ENCODE measurements around the gene ZKSCAN5.

DNA sequence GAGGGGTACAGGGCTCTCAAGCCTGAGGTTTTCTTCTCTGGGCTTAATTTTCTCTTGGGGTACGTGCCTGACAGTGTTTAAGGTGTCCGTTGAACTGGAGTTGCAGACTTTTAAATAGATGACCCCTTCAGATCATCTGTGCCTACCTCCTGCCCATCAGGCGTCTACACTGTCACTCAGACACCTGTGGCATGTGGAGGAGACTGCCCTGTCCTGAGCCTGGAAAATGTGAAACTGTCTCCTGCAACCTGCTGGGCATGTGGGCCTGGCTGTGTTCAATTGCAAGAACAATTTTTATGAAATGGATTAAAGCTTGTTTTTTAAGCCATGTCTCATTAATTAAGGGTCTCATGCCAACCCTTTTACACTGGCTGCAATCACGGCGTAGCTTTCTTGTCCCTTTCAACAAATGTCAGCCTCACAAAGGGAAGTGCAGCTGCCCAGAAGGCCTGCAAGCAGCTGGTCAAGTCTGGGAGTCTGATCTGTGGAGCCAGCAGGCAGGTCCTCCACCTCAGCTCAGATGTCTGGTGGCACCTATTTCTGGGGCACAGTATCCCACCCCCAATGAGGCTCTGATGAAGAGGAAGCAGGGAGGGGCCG is 47.3 kb upstream of the ZKSCAN5 start:
- TF ChIP-seq, protein P1, sequence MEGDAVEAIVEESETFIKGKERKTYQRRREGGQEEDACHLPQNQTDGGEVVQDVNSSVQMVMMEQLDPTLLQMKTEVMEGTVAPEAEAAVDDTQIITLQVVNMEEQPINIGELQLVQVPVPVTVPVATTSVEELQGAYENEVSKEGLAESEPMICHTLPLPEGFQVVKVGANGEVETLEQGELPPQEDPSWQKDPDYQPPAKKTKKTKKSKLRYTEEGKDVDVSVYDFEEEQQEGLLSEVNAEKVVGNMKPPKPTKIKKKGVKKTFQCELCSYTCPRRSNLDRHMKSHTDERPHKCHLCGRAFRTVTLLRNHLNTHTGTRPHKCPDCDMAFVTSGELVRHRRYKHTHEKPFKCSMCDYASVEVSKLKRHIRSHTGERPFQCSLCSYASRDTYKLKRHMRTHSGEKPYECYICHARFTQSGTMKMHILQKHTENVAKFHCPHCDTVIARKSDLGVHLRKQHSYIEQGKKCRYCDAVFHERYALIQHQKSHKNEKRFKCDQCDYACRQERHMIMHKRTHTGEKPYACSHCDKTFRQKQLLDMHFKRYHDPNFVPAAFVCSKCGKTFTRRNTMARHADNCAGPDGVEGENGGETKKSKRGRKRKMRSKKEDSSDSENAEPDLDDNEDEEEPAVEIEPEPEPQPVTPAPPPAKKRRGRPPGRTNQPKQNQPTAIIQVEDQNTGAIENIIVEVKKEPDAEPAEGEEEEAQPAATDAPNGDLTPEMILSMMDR (IDR thresholded peaks at IDR 0.05; ENCODE audit: low read depth, low read length, poor library complexity, severe bottlenecking) = no peak
- TF ChIP-seq EZH2phosphoT487 (IDR thresholded peaks at IDR 0.05; ENCODE audit: borderline replicate concordance, low read length) = no peak

All from DOHH2 (cell line).